HG02763 (cell line): Measurements from ENCODE around the gene WNT9A.

Experiments
- ATAC-seq: cut with Tn5 transposase; IDR thresholded peaks from one replicate; pipeline ENCODE4 v1.9.1; 2021; ENCODE audit warnings: mild to moderate bottlenecking, moderate library complexity; ENCODE audit not compliant: unreplicated experiment

Gene WNT9A

DNA sequence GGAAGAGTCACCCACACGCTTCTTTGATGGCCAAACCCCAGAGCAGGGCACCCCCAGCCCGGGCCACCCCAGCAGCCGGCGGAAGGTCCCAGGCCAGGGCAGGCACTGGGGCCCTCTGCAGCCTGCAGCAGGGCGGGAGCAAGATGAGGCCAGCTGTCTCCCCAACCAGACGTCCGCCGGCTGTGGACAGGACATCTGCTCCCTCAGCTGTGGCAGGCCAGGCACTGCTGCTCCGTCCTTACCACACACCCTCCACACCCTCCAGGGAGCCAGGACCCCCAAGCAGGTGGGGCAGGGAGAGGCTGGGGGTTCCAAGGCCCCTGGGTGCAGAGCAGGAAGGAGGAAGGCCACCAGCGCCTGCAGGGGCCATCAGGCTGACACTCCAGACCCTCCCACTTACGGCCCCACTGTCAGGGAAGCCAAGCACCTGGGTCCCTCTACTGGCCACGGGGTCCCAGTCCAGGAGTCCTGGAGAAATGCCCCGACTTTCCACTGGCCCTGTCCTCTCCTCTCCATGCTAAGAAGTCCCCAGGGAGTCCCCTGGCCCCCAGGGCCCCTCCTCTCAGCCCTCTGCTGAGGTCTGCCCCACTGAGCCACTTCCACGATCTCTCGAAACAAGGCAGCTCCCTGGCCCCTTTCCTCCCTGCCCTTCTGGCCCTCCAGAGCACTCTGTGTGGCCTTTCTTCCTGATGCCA is 5.6 kb downstream of the WNT9A start:
- ATAC-seq = no peak

DNA sequence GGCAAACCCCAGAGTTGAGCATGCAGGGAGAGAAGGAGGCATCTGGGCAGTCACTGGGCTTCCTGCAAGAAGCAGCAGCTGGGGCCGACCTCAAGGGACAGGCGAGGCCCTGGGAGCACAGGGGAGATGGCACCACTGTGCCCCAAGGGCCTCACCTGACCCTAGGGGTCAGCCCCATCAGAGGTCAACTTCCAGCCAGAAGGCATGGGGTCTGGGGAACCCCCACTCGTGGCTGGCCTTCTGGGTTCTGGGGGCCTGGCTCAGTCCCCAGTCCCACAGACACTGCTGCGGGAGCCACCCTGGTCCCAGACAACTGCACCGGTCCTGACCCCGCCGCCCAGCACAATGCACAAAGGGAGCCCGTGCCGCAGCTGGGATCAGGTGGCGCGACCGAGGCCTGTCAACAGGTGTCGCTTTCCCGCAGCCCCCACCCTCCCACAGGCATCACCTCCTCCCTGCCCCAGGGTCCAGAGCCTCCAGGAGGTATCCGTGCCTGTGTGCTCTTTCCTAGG is 6.2 kb downstream of the WNT9A start:
- ATAC-seq = no peak

DNA sequence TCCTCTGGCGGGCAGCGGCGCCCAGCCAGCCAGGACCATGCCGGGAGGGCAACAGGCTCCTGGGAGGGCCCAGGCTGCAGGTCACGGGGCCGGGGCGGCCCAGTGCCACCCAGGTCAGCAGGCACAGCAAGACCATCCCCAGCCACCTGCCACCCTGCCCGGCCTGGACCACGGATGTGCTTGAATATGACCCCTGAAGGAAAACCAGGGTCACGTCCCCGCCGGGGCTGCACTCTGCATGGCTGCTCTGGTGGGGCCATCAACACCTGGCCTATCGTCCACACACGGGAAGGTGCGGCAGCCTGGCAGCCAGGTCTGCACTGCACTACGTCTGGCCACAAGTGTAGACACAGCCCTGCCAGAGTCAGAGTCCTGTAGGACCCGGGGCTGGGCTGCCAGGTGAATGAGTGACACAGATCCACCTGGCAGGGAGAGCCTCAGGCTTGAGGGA is 6.9 kb downstream of the WNT9A start:
- ATAC-seq = no peak

DNA sequence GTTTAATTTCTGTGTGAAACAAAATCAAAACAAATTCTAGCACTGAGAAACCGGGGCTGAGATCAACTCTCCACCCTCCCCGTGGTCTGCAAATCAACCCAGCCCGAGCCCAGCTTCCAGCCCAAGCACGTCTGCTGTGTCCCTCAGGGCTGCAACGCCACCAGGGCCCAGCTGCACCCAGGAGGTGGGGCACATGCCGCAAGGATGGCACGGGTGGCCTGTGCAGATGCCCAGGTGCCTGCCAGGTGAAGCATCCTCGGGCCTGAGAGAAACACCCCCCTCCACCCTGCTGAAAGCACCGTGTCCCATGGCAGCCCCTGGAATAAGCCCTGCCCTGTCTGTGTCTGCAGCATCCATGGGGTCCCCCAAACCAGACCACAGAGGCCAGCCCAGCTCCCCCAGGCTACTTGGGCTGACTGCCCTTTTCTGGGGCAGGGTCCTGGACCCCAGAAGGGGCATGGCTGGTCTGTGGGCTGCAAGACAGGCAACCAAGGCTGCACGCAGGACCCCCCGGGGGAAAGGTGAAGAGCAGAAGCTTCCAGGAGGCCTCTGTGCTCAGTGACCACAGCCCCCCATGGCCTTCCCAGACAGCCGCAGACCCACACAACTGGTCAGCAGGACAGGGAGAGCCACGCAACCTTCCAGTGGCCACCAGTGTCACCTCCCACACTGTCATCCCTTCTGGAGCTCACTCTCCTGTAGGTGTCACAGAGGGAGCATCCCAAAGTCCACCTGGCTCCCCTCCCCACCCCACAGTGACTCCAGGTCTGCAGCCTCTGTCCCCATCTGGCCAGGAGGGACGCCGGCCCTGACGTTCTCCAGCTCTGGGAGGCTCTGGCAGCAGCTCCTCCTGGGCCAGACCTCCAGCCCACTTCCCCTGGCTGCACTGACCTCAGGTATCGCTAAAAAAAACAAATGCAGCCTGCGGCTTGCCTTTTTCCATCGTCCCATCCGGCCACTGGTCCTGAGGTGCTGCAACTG is 7.7 kb downstream of the WNT9A start:
- no peak for ATAC-seq

DNA sequence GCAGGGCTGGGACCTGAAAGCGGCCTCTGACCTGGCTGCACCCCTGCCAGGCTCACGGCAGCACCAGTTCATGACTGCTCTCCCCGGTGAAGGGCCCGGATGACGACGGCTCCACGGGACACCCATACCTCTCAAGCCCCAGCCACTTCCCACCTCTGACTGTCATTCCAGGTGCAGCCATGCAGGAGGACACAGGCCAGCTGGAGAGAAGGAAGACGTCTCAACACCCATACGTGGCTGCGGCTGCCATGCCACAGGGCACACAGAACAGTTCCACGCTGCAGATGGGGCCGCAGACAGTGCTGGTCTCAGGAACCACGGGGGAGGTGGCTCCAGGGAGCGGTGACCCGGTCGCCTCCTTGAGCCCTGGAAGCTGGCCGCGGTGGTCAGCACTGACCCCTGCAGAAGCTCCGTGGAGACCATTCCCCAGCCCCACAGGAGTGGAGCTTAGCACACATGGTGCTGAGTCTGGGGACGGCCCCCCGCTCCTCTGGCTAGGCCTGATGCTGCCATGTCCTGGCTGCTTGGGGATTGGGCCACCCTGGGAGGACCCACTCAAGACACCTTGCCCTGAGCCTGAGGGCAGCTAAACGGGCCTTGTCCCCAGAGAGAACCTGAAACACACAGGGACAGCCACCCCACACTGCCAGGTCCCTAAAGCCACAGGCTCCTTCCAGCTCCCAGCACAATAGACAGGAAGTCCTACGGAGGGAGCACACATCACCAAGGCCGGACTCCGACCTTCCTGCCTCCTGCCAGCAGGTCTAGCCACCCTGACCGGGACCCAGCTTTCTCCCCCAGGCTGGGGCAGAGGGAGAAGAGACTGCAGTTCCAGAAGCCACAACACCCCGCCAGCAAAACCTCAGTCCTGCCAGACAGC is 8.6 kb downstream of the WNT9A start:
- ATAC-seq = no peak

DNA sequence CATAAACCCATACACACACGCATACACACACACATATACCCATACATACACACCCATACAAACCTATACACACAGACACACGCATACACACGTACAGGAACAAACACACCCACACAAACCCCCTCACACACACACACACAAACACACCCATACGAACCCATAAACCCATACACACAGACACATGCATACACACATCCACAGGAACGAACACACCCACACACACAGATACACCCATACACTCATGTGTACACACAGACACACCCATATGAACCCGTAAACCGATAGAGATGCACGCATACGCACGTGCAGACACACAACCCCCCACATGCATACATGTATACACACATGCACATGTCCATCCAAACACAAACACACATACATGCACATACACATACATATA is 9.5 kb downstream of the WNT9A start:
- no peak for ATAC-seq

DNA sequence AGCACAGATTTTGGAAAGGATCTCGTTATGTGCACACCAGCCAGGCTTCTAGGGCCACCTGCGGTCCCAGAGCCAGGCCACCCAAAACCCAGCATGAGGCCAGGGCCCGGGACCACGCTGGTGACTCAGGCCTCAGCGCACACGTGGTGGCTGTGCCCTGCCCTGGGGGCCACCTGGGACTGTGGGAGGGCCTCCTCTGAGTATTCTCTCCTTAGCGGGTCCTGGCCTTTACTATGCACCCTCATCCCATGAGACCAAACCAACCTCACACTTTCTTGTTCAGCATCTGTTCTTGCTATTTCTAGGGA is 9.9 kb downstream of the WNT9A start:
- ATAC-seq = no peak

DNA sequence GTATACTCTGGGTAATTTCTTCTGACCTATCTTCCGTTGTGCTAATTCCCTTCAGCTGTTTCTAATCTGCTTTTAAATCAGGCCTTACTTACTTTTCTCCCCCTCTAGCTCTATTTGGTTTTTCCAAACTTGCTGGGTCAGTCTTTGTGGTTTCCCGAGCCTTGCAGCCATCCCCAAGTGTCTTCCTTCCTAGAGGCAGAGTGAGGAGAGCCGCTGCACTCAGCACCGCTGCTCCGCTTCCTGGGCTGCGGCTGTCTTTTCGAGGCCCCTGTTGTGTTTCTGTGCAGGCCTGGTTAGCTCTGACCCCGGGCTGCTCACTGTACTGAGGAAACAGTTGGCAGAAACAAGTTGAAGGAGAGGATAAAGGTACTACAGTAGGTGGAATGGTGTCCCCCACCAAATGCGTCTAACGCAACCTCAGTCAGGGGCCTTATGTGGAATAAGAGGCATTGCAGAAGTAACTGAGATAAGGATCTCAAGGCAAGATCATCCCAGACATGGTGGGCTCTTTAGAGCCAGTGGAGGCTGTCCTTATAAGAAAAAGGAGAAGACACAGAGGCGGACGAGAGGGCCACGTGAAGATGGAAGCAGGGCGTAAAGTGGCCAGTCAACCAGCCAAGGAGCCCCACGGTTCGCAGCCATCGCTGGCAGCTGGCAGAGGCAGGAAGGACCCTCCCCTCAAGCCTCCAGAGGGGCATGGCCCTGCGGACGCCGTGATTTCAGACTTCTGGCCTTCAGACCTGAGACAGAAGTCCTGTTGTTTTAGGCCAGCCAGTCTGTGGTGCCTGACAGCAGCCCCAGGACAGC is 10.5 kb downstream of the WNT9A start:
- ATAC-seq = no peak

DNA sequence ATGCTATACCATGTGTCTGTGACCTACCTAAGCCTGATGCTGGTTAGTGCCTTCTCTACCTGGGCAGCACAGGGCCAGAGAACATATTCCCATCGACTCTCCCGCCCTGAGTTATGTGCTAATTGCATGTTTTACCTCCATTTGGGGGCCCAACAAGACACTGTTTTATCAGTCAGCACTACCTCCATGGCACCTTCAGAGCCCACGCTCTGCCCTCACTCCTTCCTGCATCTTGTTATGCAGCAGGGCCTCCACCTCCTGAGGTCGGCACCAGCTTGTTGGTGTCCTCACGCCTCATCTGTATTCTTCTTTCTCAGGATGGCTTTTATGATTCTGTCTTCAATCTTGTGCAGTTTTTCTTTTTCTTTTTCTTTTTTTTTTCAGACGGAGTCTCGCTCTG is 11.9 kb downstream of the WNT9A start:
- no peak for ATAC-seq

DNA sequence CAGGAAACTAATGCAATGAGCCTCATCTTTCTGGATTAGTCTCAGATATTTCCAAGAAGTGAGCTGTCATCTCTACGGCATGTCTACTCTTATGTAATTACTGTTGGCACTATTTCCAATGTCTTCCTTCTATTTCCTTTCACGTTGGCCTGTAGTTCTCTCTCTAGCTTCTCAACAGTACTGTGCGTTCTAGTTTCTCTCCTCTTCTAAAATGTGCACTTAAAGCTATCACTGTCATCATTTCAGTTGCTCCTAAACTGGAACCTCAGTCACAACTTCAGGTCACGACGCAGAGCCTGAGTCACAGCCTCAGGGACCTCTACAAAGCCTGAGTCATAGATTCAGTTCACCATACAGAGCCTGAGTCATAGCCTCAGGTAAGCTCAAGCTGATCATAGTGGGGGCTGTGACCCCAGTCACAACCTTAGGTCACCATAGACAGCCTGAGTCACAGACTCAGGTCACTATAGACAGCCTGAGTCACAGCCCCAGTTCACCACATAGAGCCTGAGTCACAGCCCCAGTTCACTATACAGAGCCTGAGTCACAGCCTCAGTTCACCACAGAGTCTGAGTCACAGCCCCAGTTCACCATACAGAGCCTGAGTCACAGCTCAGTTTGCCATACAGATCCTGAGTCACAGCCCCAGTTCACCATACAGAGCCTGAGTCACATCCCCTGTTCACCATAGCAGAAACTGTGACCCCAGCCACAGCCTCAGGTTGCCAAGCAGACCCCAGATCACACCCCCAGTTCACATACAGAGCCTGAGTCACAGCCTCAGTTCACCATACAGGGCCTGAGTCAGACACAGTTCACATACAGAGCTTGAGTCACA is 13.0 kb downstream of the WNT9A start:
- ATAC-seq = no peak

DNA sequence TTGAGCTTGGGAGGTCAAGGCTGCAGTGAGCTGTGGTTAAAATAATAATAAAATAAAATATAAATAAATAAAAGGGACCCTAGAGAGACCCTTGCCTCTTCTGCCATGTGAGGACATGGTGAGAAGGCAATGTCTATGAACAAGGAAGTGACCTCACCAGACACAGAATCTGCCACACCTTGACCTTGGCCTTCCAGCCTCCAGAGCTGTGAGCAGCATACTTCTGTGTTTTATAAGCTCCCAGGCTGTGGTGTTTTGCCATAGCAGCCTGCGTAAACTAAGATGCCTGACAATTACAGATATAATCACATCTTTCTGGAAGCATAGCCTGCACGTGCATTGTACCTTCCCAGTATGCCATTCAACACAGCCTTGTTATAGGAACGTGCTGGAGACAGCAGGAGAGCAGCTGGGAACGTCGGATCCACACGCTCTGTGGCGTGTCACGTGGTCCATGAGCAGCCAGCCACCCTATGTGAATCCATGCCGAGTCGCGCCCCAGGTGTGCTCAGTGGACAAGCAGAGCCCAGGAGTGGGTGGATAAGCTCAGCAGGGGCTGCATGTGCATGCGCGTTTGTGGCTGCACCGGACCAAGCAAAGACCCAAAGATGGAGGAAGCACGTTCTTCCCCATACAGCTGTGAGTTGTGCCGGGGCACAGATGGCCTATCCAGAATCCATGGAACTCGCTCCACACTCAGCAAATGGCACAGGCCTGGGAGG is 17.8 kb downstream of the WNT9A start:
- ATAC-seq = no peak

DNA sequence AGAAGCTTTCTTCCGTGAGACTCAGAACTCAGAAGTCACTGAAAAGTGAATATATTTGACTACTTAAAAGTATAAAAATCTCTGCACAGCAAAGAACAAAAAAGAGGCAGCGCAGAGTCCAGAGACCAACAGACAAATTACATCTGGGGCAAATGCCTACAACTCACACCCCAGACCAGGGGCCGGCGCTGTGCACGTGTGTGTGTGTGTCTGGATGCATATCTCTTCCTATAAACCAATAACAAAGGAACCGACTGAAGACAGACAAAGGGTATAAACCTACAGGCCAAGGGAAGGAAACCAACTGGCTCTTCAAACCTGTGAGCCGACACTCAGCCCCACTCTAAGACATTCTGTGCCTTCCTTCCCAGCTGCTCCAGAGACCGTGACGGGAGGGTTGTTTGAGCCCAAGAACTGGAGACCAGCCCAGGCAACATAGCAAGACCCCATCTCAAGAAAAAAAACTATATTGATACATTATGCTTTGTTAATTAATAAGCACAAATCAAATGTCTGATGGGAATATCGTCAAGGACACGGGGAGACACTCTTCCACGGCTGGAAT is 18.8 kb downstream of the WNT9A start:
- ATAC-seq = no peak

DNA sequence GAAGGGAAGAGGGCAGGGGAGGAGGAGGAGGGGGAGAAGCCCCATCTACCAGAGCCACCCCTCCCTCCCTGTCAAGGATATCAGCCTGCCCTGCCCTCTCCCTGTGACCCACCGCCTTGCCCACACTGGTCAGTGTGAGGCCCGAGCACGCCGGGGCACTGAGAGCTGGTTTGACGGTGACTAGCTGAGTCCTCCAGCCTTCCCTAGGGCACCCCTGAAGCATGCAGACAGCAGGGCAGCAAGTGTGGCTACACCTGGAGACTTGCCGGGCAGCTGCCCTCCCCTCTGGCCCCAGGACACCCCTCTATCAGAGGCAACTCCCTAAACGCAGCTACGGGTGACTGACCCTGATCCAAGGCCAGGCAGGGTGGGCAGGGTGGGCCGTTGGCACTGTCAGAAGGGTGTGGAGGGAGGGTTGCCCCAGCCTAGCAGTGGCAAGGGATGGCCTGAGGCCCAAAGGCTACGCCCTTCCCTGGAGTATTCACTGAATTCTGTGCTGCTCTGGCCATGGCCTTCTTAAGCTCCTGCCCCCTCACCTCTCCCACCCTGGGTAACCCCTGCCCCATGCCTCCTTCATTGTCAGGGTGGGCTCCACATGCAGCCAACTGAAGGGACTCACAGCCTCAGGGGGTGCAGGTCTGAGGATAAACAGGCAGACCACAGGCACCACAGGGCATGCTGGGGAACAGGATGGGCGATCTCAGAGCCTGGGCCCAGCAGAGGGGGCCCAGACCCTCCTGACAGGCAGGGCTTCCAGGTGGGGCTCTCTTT is 19.6 kb downstream of the WNT9A start:
- no peak for ATAC-seq

DNA sequence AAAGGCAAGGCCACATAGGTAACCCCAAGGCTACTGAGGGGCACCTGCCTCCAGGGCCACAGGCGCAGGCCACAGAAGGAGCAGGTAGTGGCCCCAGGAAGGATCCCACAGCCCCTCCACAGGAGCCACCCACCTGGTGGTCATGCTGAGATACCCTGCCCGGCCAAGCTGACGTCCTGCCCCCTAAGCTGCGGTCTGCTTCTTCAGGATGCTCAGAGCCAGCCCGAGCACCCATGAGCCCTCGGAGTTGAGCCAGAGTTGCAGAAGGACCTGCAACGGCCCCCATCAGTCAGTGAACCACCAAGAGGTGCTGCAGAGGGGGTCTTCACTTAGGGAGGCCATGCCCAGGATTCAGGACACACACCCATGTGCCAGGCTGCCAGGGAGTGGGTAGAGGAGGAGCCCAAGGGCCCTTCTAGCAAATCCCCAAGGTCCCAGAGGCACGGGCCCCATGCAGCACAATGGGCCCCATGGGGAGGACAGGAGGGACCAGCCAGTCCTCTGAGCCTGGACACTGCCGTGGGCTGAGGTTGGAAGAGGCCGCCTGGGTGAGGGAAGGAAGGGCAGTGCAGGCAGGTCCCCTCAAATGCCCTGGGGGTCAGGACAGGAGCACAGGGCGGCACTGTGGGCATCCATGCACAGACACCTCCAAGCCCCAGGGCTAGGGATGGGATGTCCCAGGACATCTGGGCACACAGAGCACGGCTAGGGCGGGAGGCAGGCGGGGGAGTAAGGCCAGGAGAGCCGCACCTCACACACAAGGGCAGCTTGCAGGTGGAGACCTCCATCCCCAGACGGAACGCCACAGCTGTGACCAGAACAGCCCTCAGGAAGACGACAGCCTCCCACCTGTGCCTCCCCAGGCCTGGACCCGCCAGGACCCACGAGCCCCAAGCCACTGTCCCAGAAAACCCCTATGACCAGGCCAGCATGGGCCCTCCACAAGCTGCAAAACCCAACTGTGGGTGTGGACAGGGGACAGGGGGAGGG is 20.5 kb downstream of the WNT9A start:
- ATAC-seq = no peak

DNA sequence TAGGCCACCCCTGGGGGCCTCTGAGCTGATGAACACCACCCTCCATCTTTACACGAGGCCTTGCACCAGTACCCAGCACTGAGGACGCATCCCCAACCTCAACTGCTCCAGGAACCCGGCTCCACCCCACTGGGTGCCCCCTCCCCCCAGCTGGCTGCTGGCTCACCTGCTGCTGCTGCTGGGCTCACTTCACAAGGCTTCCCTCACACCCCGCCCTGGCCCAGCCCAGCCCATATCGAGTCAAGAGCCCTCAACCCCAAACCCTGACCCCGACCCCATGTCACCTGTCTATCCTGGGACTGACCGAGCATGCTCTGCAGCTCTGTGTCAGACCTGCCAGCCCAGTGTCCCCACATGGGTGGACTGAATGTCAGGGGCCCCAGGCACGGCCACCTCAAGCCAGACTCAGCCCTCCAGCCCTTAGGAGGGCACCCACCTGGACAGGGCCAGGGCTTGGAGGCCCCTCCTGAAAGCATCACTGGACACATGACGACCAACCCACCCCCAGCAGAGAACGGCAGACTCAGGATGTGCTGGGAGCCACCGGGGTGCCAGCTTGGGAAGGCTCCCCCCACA is 21.4 kb downstream of the WNT9A start:
- ATAC-seq = no peak

DNA sequence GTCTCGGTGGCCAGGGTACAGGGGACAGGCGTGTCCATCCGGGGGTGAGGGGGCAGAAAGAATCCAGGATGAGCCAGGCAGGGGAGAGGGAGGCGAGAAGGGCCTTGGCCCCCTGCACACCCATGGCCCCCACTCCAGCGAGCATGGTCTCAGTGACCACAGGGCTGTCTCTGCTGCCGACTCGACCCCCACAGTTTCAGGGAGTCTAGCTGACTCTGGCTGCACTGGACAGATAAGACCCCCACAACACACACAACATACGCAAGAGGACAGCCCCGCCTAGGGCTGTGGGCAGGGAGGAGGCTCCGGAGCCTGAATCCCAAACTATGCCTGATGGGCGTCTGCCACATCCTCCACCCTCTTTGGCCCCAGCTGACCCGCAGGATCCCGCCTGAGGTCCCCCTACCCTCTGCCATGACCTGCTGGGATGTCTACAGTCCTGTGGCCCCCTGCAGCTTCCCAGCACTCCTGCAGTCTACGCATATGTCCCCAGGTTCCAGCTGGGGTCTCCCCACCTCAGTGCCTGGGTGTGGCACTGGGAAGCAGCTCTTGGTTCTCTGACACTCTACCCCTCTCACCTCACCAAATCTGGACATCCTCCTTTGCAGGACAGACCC is 22.0 kb downstream of the WNT9A start:
- no peak for ATAC-seq
